GM18511 (cell line): ENCODE measurements around the gene BRIX1.
"Not testable (repeated sequence)": the region's sequence is repeated elsewhere in the genome, so short reads cannot be mapped to it uniquely, and the experiment has no call there.

Experiments used
- ATAC-seq: cut with Tn5 transposase; IDR thresholded peaks from one replicate; pipeline ENCODE4 v1.9.1; 2021; ENCODE audit warnings: mild to moderate bottlenecking, moderate library complexity; ENCODE audit not compliant: unreplicated experiment

The BRIX1 gene

GRCh38 chr5:34914671-34915138 lies 806 bp upstream of the BRIX1 start:
- peak; percentile 23 for ATAC-seq

- peak; percentile 8 for ATAC-seq
Measured at GRCh38 chr5:34915856-34916192, 313 bp downstream of the BRIX1 start.

GRCh38 chr5:34916518-34916917 lies 1.0 kb downstream of the BRIX1 start:
- no peak for ATAC-seq

- ATAC-seq: no peak
Measured at GRCh38 chr5:34918025-34918424, 2.5 kb downstream of the BRIX1 start.

- ATAC-seq: no peak
Measured at GRCh38 chr5:34919077-34919476, 3.6 kb downstream of the BRIX1 start.

- ATAC-seq: not testable (repeated sequence)
Measured at GRCh38 chr5:34923256-34923655, 7.7 kb downstream of the BRIX1 start.

GRCh38 chr5:34923694-34924461 lies 8.4 kb downstream of the BRIX1 start:
- ATAC-seq: no peak

GRCh38 chr5:34924462-34924765 lies 8.9 kb downstream of the BRIX1 start:
- ATAC-seq: no peak

- no peak for ATAC-seq
Measured at GRCh38 chr5:34926318-34926888, 10.9 kb downstream of the BRIX1 start.

GRCh38 chr5:34927785-34928184 lies 12.3 kb downstream of the BRIX1 start:
- ATAC-seq: no peak

GRCh38 chr5:34928267-34928666 lies 12.8 kb downstream of the BRIX1 start:
- no peak for ATAC-seq

- ATAC-seq: peak; percentile 88
Measured at GRCh38 chr5:34929134-34929719, 13.7 kb downstream of the BRIX1 start, which contains the start of gene DNAJC21. Gene DNAJC21, plus strand, starts transcription at chr5:34929559. Its CDS starts 261 bp downstream, at chr5:34929820.

GRCh38 chr5:34929720-34930461 lies 14.4 kb downstream of the BRIX1 start:
- peak; percentile 77 for ATAC-seq

GRCh38 chr5:34930462-34930844 lies 14.9 kb downstream of the BRIX1 start:
- ATAC-seq: no peak

GRCh38 chr5:34930870-34931269 lies 15.4 kb downstream of the BRIX1 start:
- no peak for ATAC-seq

GRCh38 chr5:34932947-34933346 lies 17.4 kb downstream of the BRIX1 start:
- ATAC-seq: no peak

GRCh38 chr5:34941936-34942335 lies 26.4 kb downstream of the BRIX1 start:
- no peak for ATAC-seq

- no peak for ATAC-seq
Measured at GRCh38 chr5:34944044-34944443, 28.5 kb downstream of the BRIX1 start.

- ATAC-seq: no peak
Measured at GRCh38 chr5:34944460-34945047, 29.0 kb downstream of the BRIX1 start.

- no peak for ATAC-seq
Measured at GRCh38 chr5:34957321-34957720, 41.8 kb downstream of the BRIX1 start.
